GM23248 (cell line): Measurements from ENCODE around the gene PRSS33. TPM values are rescaled to one million over a fixed set of nuclear protein-coding genes. Genes with fewer than 3 reads are reported as not detected.

Source experiments
- DNase-seq: peaks from one replicate; pipeline ENCODE4 v3.0.0-alpha.2; 2015
- H2AFZ ChIP-seq: fragments of 200-600 bp; sonication (generic); 2 replicates; pipeline ENCODE4 v1.6.1; 2016; ENCODE audit warnings: antibody characterized with exemption
- H3F3A ChIP-seq: fragments of 200-600 bp; sonication (generic); 2 replicates; pipeline ENCODE4 v1.6.1; 2016; ENCODE audit warnings: mild to moderate bottlenecking, antibody characterized with exemption, mixed run types; ENCODE audit not compliant: insufficient read depth
- H3K27ac ChIP-seq: fragments of 200-600 bp; sonication (generic); 2 replicates; pipeline ENCODE4 v1.5.1; 2016; ENCODE audit warnings: mild to moderate bottlenecking
- H3K27me3 ChIP-seq: fragments of 200-600 bp; sonication (generic); replicated peaks from 2 replicates; pipeline ENCODE4 v1.6.1; 2016; ENCODE audit warnings: mild to moderate bottlenecking; ENCODE audit not compliant: insufficient read depth
- H3K36me3 ChIP-seq: fragments of 200-600 bp; sonication (generic); 2 replicates; pipeline ENCODE4 v1.6.1; 2016; ENCODE audit warnings: low read depth, mild to moderate bottlenecking
- H3K4me1 ChIP-seq: fragments of 200-600 bp; sonication (generic); 2 replicates; pipeline ENCODE4 v1.6.1; 2016; ENCODE audit warnings: mild to moderate bottlenecking; ENCODE audit not compliant: insufficient read depth
- H3K4me2 ChIP-seq: fragments of 200-600 bp; sonication (generic); one replicate; pipeline ENCODE4 v1.6.1; 2016; ENCODE audit warnings: mild to moderate bottlenecking; ENCODE audit not compliant: unreplicated experiment
- H3K4me3 ChIP-seq: fragments of 200-600 bp; sonication (generic); 2 replicates; pipeline ENCODE4 v1.5.1; 2016; ENCODE audit warnings: mild to moderate bottlenecking
- H3K79me2 ChIP-seq: fragments of 200-600 bp; sonication (generic); 2 replicates; pipeline ENCODE4 v1.6.1; 2016; ENCODE audit warnings: mild to moderate bottlenecking; ENCODE audit not compliant: insufficient read depth
- H3K9ac ChIP-seq: fragments of 200-600 bp; sonication (generic); 2 replicates; pipeline ENCODE4 v1.6.1; 2016; ENCODE audit warnings: mild to moderate bottlenecking
- H3K9me2 ChIP-seq: fragments of 200-600 bp; sonication (generic); 2 replicates; pipeline ENCODE4 v1.6.1; 2016; ENCODE audit warnings: mixed run types, mild to moderate bottlenecking, moderate library complexity; ENCODE audit not compliant: insufficient read depth
- H3K9me3 ChIP-seq: fragments of 200-600 bp; sonication (generic); one replicate; pipeline ENCODE4 v1.6.1; 2017; ENCODE audit warnings: low read depth
- H4K20me1 ChIP-seq: fragments of 200-600 bp; sonication (generic); 2 replicates; pipeline ENCODE4 v1.6.0; 2016; ENCODE audit not compliant: insufficient read depth
- EZH2 ChIP-seq: fragments of 200-600 bp; sonication (generic); IDR thresholded peaks from 2 replicates; pipeline ENCODE4 v1.6.1; 2018; ENCODE audit warnings: antibody characterized with exemption, mild to moderate bottlenecking; ENCODE audit not compliant: insufficient read depth, poor library complexity, severe bottlenecking
- EZH2phosphoT487 ChIP-seq: fragments of 200-600 bp; sonication (generic); IDR thresholded peaks from 2 replicates; pipeline ENCODE4 v1.6.1; 2018; ENCODE audit warnings: antibody characterized with exemption, moderate library complexity, mild to moderate bottlenecking, low read depth; ENCODE audit not compliant: insufficient read depth
- WGBS, 2 experiments: methylation state at CpG; one replicate each; pipeline ENCODE4 v1.1.6; 2015 to 2017; ENCODE audit warnings: low lambda C conversion rate in 2 of 2, low coverage in 1 of 2; ENCODE audit errors: missing lambda C conversion rate in 2 of 2; 5-methylcytosine and 5-hydroxymethylcytosine counted together
- in situ Hi-C: fragments of 300-500 bp; cut with MboI; formaldehyde crosslinking; loops from 2 replicates; pipeline ENCODE4 v1.15.0; 2020
- polyA plus RNA-seq: library from polyadenylated mRNA; unstranded; fragments of >200 nt; fragmentation: Nextera tagmentation; extraction: Ambion mirVana; gene quantifications from 2 replicates; pipeline ENCODE4 v1.2.1, GENCODE V29; 2016
- total RNA-seq: library from RNA; depleted of rRNA; stranded (reverse); fragments of >200 nt; shearing (Covaris generic); gene quantifications from 2 replicates; pipeline ENCODE4 v1.2.3, GENCODE V29; 2014

The PRSS33 gene
- total and polyA plus RNA-seq, 2 experiments from 2014 or later, result not detected

DNA sequence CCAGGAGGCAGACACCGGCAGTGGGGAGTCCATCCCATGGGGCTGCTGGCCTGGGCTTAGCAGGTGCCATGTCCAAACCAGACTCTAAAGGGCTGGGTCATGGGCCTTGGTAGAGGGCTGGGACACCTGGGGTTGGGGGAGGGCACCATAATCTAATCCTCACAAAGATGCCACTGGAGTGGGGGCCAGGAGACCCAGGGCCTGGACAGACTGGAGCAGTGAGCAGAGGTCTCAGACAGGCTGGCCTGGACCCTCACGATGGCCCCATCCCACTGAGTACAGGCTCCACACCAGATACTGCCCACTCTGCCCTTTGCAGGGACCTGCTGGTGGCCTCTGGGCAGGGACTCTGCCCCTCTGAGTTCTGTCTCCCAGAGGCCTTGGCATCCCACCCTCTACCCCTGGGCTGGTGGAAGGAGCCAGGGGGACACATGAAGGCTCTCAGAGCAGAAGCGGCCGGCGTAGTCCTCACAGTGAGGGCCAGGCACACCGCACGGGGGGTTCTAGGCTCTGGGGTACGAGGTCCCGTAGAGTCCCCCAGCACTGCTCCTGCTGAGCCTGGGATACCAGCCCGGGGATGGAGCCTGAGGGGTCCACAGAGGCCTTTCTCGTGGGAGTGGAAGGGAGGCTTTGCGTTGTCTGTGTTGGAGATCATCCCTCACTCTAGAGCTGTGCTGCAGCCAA is 44.9 kb downstream of the PRSS33 start:
- Histone ChIP-seq H4K20me1 (no peaks in the 10 kb centered on the region), H3K79me2 (no peaks in the 10 kb centered on the region), H3K27me3 (no peaks in the 10 kb centered on the region), H3K4me2 (no peak overlapping the region), H3K4me1 (no peaks in the 10 kb centered on the region), H3K4me3 (no peak overlapping the region), H3F3A (no peaks in the 10 kb centered on the region), H3K9me2 (no peaks in the 10 kb centered on the region), H2AFZ (no peak overlapping the region), H3K36me3 (no peaks in the 10 kb centered on the region), H3K27ac (no peak overlapping the region), H3K9me3 (no peaks in the 10 kb centered on the region), H3K9ac (no peak overlapping the region)
- DNase-seq, result no peak
- WGBS, 2 experiments, result 77 to 84% methylated on average over 12 of the region's 12 CpGs
- in situ Hi-C loops, result no loop called here
- no peak for TF ChIP-seq EZH2phosphoT487
- TF ChIP-seq EZH2, result no peak

DNA sequence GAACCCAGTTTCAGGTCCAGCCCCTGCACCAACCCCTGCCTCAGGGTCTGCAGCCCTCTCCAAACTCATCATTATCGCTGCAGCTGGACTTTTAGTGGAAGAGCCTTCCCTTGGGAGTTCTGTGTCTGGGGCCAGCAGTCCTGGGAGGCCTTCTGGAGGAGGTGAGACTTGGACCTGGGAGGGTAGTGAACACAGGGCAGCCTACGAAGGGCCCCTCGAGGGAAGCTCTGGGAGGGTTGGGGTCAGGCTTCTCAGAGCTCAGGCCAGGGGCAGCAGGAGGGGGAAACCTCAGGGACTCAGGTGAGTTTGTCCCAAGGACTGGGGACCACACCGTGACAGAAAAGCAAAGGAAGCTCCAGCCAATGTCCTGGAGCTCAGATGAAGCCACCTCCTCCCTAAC is 46.2 kb downstream of the PRSS33 start:
- Histone ChIP-seq H3F3A (no peaks in the 10 kb centered on the region), H3K27me3 (no peaks in the 10 kb centered on the region), H4K20me1 (no peaks in the 10 kb centered on the region), H3K9me3 (no peaks in the 10 kb centered on the region), H3K27ac (no peak overlapping the region), H3K9me2 (no peaks in the 10 kb centered on the region), H3K4me2 (no peak overlapping the region), H3K9ac (no peak overlapping the region), H2AFZ (no peak overlapping the region), H3K4me3 (no peak overlapping the region), H3K36me3 (no peaks in the 10 kb centered on the region), H3K4me1 (no peaks in the 10 kb centered on the region), H3K79me2 (no peaks in the 10 kb centered on the region)
- DNase-seq, result no peak
- TF ChIP-seq EZH2, result no peak
- TF ChIP-seq EZH2phosphoT487, result no peak
- in situ Hi-C loops, result no loop called here
- WGBS, 2 experiments, result 75 to 85% methylated on average over 4 of the region's 4 CpGs

DNA sequence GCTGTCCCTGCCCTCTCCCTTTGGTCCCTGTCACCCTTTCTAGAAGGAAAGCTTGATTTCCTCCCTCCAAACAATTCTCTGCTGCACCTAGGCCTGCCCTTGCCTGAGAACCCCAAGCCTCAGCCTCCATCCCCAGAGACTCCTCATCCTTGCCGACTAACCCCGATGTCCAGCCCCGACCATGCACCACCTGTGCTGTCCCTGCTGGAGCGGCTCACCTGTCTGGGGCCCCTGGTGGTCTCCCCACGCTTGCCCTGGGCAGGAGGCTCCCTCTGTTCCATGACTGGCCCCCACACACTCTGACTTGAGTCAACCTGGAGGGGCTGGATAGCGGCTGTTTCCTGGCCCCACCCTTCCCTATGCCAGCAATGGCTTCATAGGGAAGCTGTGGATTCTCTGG is 46.9 kb downstream of the PRSS33 start:
- Histone ChIP-seq H3K4me1 (no peaks in the 10 kb centered on the region), H4K20me1 (no peaks in the 10 kb centered on the region), H3K36me3 (no peaks in the 10 kb centered on the region), H3K9ac (no peak overlapping the region), H3K27me3 (no peaks in the 10 kb centered on the region), H2AFZ (no peak overlapping the region), H3K9me2 (no peaks in the 10 kb centered on the region), H3F3A (no peaks in the 10 kb centered on the region), H3K27ac (no peak overlapping the region), H3K4me3 (no peak overlapping the region), H3K9me3 (no peaks in the 10 kb centered on the region), H3K79me2 (no peaks in the 10 kb centered on the region), H3K4me2 (no peak overlapping the region)
- 71 to 72% methylated on average over 6 of the region's 6 CpGs for WGBS, 2 experiments
- in situ Hi-C loops, result no loop called here
- TF ChIP-seq EZH2phosphoT487 (no peak), EZH2 (no peak)
- no peak for DNase-seq

DNA sequence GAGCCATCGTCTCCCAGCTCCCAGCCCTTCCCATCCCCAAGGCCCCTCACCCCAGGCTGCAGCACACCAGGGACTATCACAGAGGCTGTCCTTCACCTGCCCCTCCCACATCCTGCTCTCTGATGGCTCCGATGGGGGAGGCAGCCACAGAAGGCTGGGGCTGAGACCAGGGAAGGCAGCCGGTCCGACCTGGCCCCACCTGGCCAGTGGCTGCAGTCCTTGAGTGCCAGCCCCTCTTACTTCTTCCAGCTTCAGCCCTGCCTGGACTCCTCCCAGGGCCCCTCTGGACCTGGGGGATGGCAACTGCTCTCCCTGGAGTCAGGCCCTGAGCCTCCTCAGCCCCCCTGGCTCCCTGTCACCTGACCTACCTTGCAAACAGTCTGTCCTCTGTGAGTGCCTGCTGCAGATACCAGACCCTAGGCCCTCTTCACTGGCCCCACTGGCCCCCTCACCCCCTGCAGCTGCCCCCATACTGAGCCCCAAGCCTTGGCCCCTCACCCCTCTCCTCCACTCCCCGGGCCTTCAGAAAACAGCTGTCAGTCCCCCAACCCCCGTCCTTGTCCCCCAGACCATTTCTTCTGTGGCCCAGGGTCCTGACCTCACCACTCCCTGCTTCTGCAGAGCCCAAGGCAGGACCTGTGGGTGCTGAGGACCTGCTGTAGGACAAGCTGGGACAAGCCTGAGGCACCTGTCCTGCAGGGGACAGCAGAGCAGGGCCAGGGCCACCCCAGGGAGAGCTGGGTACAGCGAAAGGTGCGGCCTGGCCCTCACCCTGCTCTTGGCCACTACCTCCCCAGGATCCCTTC is 47.5 kb downstream of the PRSS33 start:
- H3K4me1 ChIP-seq, result no peaks in the 10 kb centered on the region
- no peak overlapping the region for H2AFZ ChIP-seq
- H3K9ac ChIP-seq, result no peak overlapping the region
- TF ChIP-seq EZH2 (no peak), EZH2phosphoT487 (no peak)
- no peak overlapping the region for H3K4me2 ChIP-seq
- in situ Hi-C loops, result no loop called here
- H3K36me3 ChIP-seq, result no peaks in the 10 kb centered on the region
- no peaks in the 10 kb centered on the region for H3K9me3 ChIP-seq
- H3K27me3 ChIP-seq, result no peaks in the 10 kb centered on the region
- DNase-seq, result no peak
- H3K27ac ChIP-seq, result no peak overlapping the region
- 51 to 52% methylated on average over 7 to 8 of the region's 8 CpGs for WGBS, 2 experiments
- H4K20me1 ChIP-seq, result no peaks in the 10 kb centered on the region
- H3K79me2 ChIP-seq, result no peaks in the 10 kb centered on the region
- no peaks in the 10 kb centered on the region for H3K9me2 ChIP-seq
- no peaks in the 10 kb centered on the region for H3F3A ChIP-seq
- H3K4me3 ChIP-seq, result no peak overlapping the region
